ENCODE measurements around the gene COLGALT1.
"Not testable (repeated sequence)": the region's sequence is repeated elsewhere in the genome, so short reads cannot be mapped to it uniquely, and the experiment has no call there.

COLGALT1 gene

GRCh38 chr19:17532557-17532956 lies 22.9 kb upstream of the COLGALT1 start:
- DNase-seq, result no peak

GRCh38 chr19:17534767-17535166 lies 20.7 kb upstream of the COLGALT1 start:
- no peak for DNase-seq

- no peak for DNase-seq
Observed at GRCh38 chr19:17536955-17537354, 18.5 kb upstream of the COLGALT1 start.

- DNase-seq, result peak in 1 of 58 donors; percentile 10
Observed at GRCh38 chr19:17538684-17539237, 16.7 kb upstream of the COLGALT1 start.

GRCh38 chr19:17539238-17540117 lies 16.0 kb upstream of the COLGALT1 start:
- peak in 55 of 58 donors; percentile 10 to 94 (median 71) for DNase-seq

- DNase-seq, result no peak
Observed at GRCh38 chr19:17540174-17540573, 15.3 kb upstream of the COLGALT1 start.

GRCh38 chr19:17541184-17541759 lies 14.2 kb upstream of the COLGALT1 start:
- no peak for DNase-seq

GRCh38 chr19:17542042-17542441 lies 13.4 kb upstream of the COLGALT1 start:
- DNase-seq, result no peak

- no peak for DNase-seq
Observed at GRCh38 chr19:17542793-17543582, 12.5 kb upstream of the COLGALT1 start.

GRCh38 chr19:17543986-17544385 lies 11.5 kb upstream of the COLGALT1 start:
- DNase-seq, result no peak

GRCh38 chr19:17544418-17544817 lies 11.0 kb upstream of the COLGALT1 start:
- no peak for DNase-seq

- DNase-seq, result no peak
Observed at GRCh38 chr19:17548145-17548544, 7.3 kb upstream of the COLGALT1 start.

GRCh38 chr19:17549085-17549740 lies 6.2 kb upstream of the COLGALT1 start:
- DNase-seq, result no peak

- no peak for DNase-seq
Observed at GRCh38 chr19:17550076-17550667, 5.3 kb upstream of the COLGALT1 start.

- DNase-seq, result not testable (repeated sequence)
Observed at GRCh38 chr19:17552735-17553134, 2.7 kb upstream of the COLGALT1 start.

GRCh38 chr19:17553256-17553655 lies 2.2 kb upstream of the COLGALT1 start:
- peak in 31 of 58 donors; percentile 4 to 65 (median 16) for DNase-seq

- DNase-seq, result no peak
Observed at GRCh38 chr19:17554968-17555479, 425 bp upstream of the COLGALT1 start.

GRCh38 chr19:17555929-17556813 lies 722 bp downstream of the COLGALT1 start:
- DNase-seq, result peak in 52 of 58 donors; percentile 14 to 75 (median 50)

GRCh38 chr19:17556995-17557394 lies 1.5 kb downstream of the COLGALT1 start:
- no peak for DNase-seq
